Right atrium auricular region (tissue), 2 donors: Measurements from ENCODE around the gene TFAP2E. TPM values are rescaled to one million over a fixed set of nuclear protein-coding genes. Genes with fewer than 3 reads are reported as not detected.
"Not testable (repeated sequence)": the region's sequence is repeated elsewhere in the genome, so short reads cannot be mapped to it uniquely, and the experiment has no call there.

Source experiments
- DNase-seq: peaks from one replicate; pipeline ENCODE4 v3.0.0-alpha.2; 2019; ENCODE audit warnings: low spot score
- H3K27ac ChIP-seq, 2 donors: fragments of 200-600 bp; sonication (generic); 1 replicate in 1 of 2; 2 replicates in 1 of 2; pipeline ENCODE4 v1.5.1; 2016 to 2019
- H3K27me3 ChIP-seq, 2 donors: fragments of 200-600 bp; sonication (generic); one replicate each; pipeline versions ENCODE4 v1.5.1 to v1.6.0; 2017 to 2019
- H3K36me3 ChIP-seq: fragments of 200-600 bp; sonication (generic); one replicate; pipeline ENCODE4 v1.5.1; 2016
- H3K4me1 ChIP-seq, 2 donors: fragments of 200-600 bp; sonication (generic); one replicate each; pipeline versions ENCODE4 v1.5.1 to v1.6.0; 2017 to 2019
- H3K4me3 ChIP-seq, 2 donors: fragments of 200-600 bp; sonication (generic); 1 replicate in 1 of 2; 2 replicates in 1 of 2; pipeline ENCODE4 v1.5.1; 2017 to 2019; ENCODE audit warnings: mild to moderate bottlenecking in 1 of 2, moderate library complexity in 1 of 2
- H3K9me3 ChIP-seq, 2 donors: fragments of 200-600 bp; sonication (generic); one replicate each; pipeline ENCODE4 v1.5.1; 2019
- CTCF ChIP-seq, 2 donors: fragments of 200-600 bp; sonication (generic); IDR thresholded peaks; one replicate each; pipeline ENCODE4 v1.5.1; 2019; ENCODE audit warnings: antibody characterized with exemption in 2 of 2
- total RNA-seq, 2 donors: library from RNA; depleted of rRNA; stranded (reverse); fragments of >200 nt; gene quantifications; one replicate each; pipeline ENCODE4 v1.1.0, GENCODE V29; 2016

Gene TFAP2E
- total RNA-seq, 2 donors from 2014 or later: not detected

DNA sequence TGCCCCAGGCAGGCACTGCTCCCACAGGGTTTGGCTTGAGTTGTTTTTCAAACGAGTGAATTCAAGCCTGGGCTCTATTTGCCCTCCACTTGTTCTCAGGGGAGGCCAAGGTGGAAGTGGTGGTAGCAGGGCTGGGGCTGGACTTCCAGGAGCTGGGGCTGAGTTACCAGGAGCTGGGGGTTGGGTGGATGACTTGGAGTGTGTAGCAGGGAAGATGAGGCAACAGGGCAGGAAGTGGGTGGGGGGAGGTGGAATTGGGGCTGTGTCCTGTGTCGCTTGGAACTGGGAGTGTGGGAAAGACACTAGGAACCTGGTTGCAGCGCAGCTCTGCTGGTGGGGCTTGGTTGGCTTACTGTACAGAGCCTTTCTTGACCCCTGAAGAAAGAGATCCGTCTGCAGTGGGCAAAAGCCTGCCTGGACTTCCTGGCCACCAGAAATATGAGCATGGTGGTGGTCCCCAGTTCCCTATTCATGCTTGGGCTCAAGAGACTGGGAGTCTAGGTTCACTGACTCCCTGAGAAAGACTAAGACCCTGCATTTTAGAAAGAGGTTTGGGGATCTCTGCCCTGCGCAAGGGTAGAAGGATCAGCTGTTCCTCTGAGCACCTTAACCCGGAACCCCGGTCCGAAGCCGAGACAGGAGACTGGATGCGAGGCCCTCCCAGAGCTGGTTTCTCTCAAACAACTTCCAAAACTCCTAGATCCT, 3.1 kb downstream of the TFAP2E start:
- no peak for TF ChIP-seq CTCF (IDR thresholded peaks at IDR 0.05)
- Histone ChIP-seq H3K9me3 (no peaks in the 10 kb centered on the region), H3K4me1 (peaks cover 0 to 33% of the 10 kb centered on the region in 2 donors), H3K36me3 (no peaks in the 10 kb centered on the region), H3K27ac (no peak overlapping the region), H3K4me3 (peak overlapping the region in 1 of 2 donors; percentile 56), H3K27me3 (peaks cover 16% of the 10 kb centered on the region in 2 donors)
- no peak for DNase-seq

DNA sequence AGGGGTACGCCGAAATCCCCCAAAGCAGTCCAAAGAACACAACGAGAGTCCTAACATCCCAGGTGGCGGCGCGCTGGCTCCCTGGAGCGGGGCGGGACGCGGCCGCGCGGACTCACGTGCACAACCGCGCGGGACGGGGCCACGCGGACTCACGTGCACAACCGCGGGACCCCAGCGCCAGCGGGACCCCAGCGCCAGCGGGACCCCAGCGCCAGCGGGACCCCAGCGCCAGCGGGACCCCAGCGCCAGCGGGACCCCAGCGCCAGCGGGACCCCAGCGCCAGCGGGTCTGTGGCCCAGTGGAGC, 3.6 kb downstream of the TFAP2E start:
- peaks cover 0 to 33% of the 10 kb centered on the region in 2 donors for H3K4me1 ChIP-seq
- peaks cover 16% of the 10 kb centered on the region in 2 donors for H3K27me3 ChIP-seq
- not testable (repeated sequence) for H3K27ac ChIP-seq, H3K9me3 ChIP-seq, DNase-seq, H3K36me3 ChIP-seq
- peak overlapping the region; percentile 40 to 56 for H3K4me3 ChIP-seq

- Histone ChIP-seq H3K27ac (no peak overlapping the region), H3K4me3 (peak overlapping the region; percentile 40 to 56), H3K27me3 (peaks cover 12 to 16% of the 10 kb centered on the region in 2 donors), H3K9me3 (no peaks in the 10 kb centered on the region), H3K36me3 (no peaks in the 10 kb centered on the region), H3K4me1 (peaks cover 0 to 33% of the 10 kb centered on the region in 2 donors)
- TF ChIP-seq CTCF (IDR thresholded peaks at IDR 0.05): no peak
- no peak for DNase-seq
These were observed 4.2 kb downstream of the TFAP2E start for GRCh38 chr1:35577071-35577998.

DNA sequence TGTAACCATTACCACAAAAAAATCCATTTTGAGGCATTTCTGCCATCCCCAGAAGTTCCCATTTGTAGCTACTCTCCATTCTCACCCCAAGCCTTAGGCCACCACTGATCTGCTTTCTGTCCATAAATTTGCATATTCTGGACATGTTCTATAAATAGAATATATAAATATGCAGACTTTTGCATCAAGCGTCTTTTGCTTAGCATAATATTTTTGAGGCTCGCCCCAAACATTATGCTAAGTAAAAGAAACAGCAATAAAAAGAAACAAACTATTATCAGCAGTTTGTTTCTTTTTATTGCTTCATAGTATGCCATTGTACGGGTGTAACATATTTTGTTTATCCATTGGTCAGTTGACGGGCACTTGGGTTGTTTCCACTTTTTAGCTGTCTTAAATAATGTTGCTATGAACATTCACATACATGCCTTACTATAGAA, 7.9 kb downstream of the TFAP2E start:
- Histone ChIP-seq H3K27ac (no peak overlapping the region), H3K9me3 (no peaks in the 10 kb centered on the region), H3K4me3 (no peak overlapping the region), H3K27me3 (peaks cover 5 to 12% of the 10 kb centered on the region in 2 donors), H3K36me3 (no peaks in the 10 kb centered on the region), H3K4me1 (peaks cover 0 to 20% of the 10 kb centered on the region in 2 donors)
- DNase-seq: no peak
- no peak for TF ChIP-seq CTCF (IDR thresholded peaks at IDR 0.05)

DNA sequence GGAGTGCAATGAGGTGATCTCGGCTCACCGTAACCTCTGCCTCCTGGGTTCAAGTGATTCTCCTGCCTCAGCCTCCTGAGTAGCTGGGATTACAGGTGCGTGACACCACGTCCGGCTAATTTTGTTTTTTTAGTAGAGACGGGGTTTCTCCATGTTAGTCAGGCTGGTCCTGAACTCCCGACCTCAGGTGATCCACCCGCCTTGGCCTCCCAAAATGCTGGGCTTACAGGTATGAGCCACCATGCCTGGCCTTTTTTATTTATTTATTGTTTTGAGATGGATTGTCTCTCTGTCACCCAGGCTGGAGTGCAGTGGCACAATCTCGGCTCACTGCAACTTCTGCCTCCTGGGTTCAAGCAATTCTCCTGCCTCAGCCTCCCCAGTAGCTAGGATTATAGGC, 8.5 kb downstream of the TFAP2E start:
- DNase-seq, H3K4me3 ChIP-seq, H3K27ac ChIP-seq, H3K27me3 ChIP-seq, H3K9me3 ChIP-seq, H3K36me3 ChIP-seq: not testable (repeated sequence)
- H3K4me1 ChIP-seq: peaks cover 0 to 19% of the 10 kb centered on the region in 2 donors

DNA sequence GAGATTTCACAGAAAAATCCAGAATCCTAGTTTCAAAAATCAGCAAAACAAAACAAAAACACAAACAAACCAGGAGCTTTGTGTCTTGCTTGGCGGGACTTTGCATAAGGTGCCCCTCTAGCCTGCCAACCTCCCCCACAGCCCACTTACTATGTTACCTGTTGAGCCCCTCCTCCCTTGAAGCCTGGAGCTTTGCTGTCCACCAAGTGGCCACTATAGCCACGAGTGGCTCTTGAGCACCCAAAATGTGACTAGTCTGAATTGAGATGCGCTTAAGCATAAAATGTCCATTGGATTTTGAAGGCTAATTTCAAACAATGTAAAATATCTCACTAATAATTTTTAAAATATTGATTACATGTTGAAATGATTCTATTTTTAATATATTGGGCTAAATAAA, 12.2 kb downstream of the TFAP2E start:
- DNase-seq: no peak
- H3K9me3 ChIP-seq: no peaks in the 10 kb centered on the region
- no peak for TF ChIP-seq CTCF (IDR thresholded peaks at IDR 0.05)
- no peak overlapping the region for H3K4me3 ChIP-seq
- H3K36me3 ChIP-seq: no peaks in the 10 kb centered on the region
- H3K27ac ChIP-seq: no peak overlapping the region
- H3K4me1 ChIP-seq: no peaks in the 10 kb centered on the region
- H3K27me3 ChIP-seq: no peaks in the 10 kb centered on the region

DNA sequence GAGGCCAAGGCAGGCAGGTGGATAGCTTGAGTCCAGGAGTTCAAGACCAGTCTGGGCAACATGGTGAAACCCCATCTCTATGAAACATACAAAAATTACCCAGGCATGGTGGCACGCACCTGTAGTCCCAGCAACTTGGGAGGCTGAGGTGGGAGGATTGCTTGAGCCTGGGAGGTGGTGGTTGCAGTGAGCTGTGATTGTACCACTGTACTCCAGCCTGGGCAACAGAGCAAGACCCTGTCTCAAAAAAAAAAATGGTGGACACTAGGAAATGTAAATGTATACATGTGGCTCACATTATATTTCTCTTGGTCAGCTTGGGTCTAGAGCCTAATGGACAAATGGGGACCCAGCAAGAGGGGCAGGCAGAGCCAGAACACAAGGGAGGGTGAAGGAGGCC, 12.7 kb downstream of the TFAP2E start:
- not testable (repeated sequence) for DNase-seq, H3K27me3 ChIP-seq, H3K4me3 ChIP-seq, H3K4me1 ChIP-seq, H3K9me3 ChIP-seq, H3K36me3 ChIP-seq, H3K27ac ChIP-seq
